Heart left ventricle (tissue), 16 donors: ENCODE results near the gene ATMIN. TPM values are rescaled to one million over a fixed set of nuclear protein-coding genes. Genes with fewer than 3 reads are reported as not detected.

Experiments
- ATAC-seq, 4 donors: fragments of 200-7000 bp; cut with Tn5 transposase; one replicate each; pipeline ENCODE4 v1.9.1; 2020 to 2022; ENCODE audit warnings: moderate library complexity in 4 of 4, mild to moderate bottlenecking in 3 of 4, moderate number of reproducible peaks in 1 of 4
- DNase-seq, 5 donors: peaks; one replicate each; pipeline ENCODE4 v3.0.0-alpha.2; 2020
- H3K27ac ChIP-seq, 12 donors: fragments of 200-600 bp; sonication (generic) in 4 of 12; one replicate each; pipeline versions ENCODE4 v1.5.0 to v1.8.0; 2016 to 2022; ENCODE audit warnings: mild to moderate bottlenecking in 2 of 12
- H3K27me3 ChIP-seq, 9 donors: fragments of 200-600 bp; sonication (generic) in 2 of 9; one replicate each; pipeline versions ENCODE4 v1.5.1 to v1.8.0; 2016 to 2022; ENCODE audit warnings: mild to moderate bottlenecking in 3 of 9
- H3K36me3 ChIP-seq, 9 donors: fragments of 200-600 bp; sonication (generic) in 2 of 9; one replicate each; pipeline versions ENCODE4 v1.5.0 to v1.8.0; 2018 to 2022; ENCODE audit warnings: mild to moderate bottlenecking in 2 of 9
- H3K4me1 ChIP-seq, 12 donors: fragments of 200-600 bp; sonication (generic) in 4 of 12; one replicate each; pipeline versions ENCODE4 v1.5.0 to v1.8.0; 2016 to 2022; ENCODE audit warnings: mild to moderate bottlenecking in 3 of 12
- H3K4me3 ChIP-seq, 12 donors: fragments of 200-600 bp; sonication (generic) in 4 of 12; one replicate each; pipeline versions ENCODE4 v1.5.0 to v1.8.0; 2017 to 2022; ENCODE audit warnings: mild to moderate bottlenecking in 9 of 12, moderate library complexity in 4 of 12
- H3K9me3 ChIP-seq, 12 donors: fragments of 200-600 bp; sonication (generic) in 4 of 12; one replicate each; pipeline versions ENCODE4 v1.5.0 to v1.8.0; 2016 to 2022; ENCODE audit warnings: mild to moderate bottlenecking in 1 of 12
- POLR2A ChIP-seq, 2 donors: fragments of 450-650 bp; IDR thresholded peaks; one replicate each; pipeline ENCODE4 v1.6.1; 2017; ENCODE audit warnings: antibody characterized with exemption in 2 of 2, mild to moderate bottlenecking in 2 of 2, moderate library complexity in 2 of 2
- WGBS, 4 donors: extraction: QIAGEN DNeasy Blood & Tissue Kit in 2 of 4; methylation state at CpG; one replicate each; pipeline versions ENCODE4 v1.1.5 to v1.1.7; 2013 to 2018; 5-methylcytosine and 5-hydroxymethylcytosine counted together
- intact Hi-C, 10 donors: fragments of 100-400 bp; cut with DNase I; formaldehyde crosslinking; loops; one replicate each; pipeline versions ENCODE4 v1.11.1 to v1.14.2; 2022
- polyA plus RNA-seq, 2 donors: library from polyadenylated mRNA; stranded (reverse); fragments of 200-250 nt; gene quantifications; one replicate each; pipeline ENCODE4 v1.2.3, GENCODE V29; 2013
- total RNA-seq, 9 donors: library from RNA; depleted of rRNA in 2 of 9; stranded (reverse); fragments of >200 nt in 2 of 9; fragmentation: NEBNext Ultra II Directional in 3 of 9; extraction: Animal tissue kit (Norgen Biotek cat#: 25700) in 3 of 9; gene quantifications; one replicate each; pipeline versions ENCODE4 v1.1.0 to v1.2.4, GENCODE V29; 2016 to 2023
- TF ChIP-seq, protein P1 (sequence below), 12 donors: fragments of 200-600 bp; sonication (generic) in 4 of 12; IDR thresholded peaks; one replicate each; pipeline versions ENCODE4 v1.5.0 to v1.8.0; 2018 to 2022; ENCODE audit warnings: antibody characterized with exemption in 12 of 12, mild to moderate bottlenecking in 5 of 12
- donor health status: ischemic (EF 13 %, LVEDD 7.1; RV severe dilation, severe dysfunction).
- donor health status: healthy with polysubstance abuse.
- donor health status: DM: no; HTN: yes; CAD: no.
- donor health status: DM: no; HTN: no; CAD: no.
- donor health status: ischemic (EF 25% LVEDD 6.9; RV normal size, moderate dysfunction).
- donor health status: ischemic (EF 25% LVEDD 5.7; RV mildly dilated, moderate dysfunction).
- donor health status: healthy.
- donor health status: DM: yes; HTN: yes; CAD: no.
- donor health status: ischemic (EF 35%, LVEDD 5.7; RV mildly dilated, moderate dysfunction).
- donor health status: nonischemic (EF 11% LVEDD 7.7; RV severe dilation, severe dysfunction).
- donor health status: DM: yes; HTN: yes; CAD: no.
- donor health status: PGD.
- donor health status: ischemic (EF 29% LVEDD 5.4; RV normal size, mild dysfunction).
- donor health status: nonischemic (EF 23%, LVEDD 6.1; RV moderate dilation, normal function).

Gene ATMIN
- total and polyA plus RNA-seq, 11 donors, result 6.4 to 36.0 (median 27.4) TPM

DNA sequence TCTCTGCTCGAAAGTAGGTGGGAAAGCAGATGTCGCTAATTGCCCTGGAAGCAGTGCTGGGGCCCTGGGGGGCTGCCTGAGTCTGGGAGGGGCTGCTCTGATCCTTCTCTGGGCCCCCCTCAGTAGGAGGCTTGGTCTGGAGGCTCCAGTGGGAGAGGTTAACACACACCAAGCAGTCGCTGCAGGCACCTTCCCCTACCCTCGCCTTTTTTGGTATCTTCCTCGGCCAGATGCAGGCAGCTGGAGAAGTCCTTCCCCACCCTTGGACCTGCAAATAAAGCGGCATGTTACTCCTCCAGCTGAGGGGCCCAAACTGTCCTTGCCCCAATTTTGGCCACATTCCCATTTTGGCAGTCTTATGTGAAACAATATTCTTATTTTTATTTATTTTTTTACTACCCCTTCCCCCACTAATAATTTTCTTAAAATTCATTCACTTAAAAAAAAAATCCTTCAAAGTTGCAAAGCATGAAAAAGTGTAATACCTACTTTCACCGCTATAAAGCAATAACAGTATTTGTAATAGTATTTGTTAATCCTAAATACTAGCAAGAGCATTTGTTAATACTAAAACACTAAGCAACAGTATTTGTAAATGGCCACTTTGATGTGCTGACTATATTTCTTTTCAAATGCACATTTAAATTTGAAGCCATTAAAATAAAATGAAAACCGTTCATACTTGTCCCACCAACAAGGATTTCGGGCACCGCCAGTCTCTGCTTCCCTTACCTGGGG is 26.4 kb downstream of the ATMIN start:
- no peak for TF ChIP-seq POLR2A (IDR thresholded peaks at IDR 0.05)
- TF ChIP-seq, protein P1, sequence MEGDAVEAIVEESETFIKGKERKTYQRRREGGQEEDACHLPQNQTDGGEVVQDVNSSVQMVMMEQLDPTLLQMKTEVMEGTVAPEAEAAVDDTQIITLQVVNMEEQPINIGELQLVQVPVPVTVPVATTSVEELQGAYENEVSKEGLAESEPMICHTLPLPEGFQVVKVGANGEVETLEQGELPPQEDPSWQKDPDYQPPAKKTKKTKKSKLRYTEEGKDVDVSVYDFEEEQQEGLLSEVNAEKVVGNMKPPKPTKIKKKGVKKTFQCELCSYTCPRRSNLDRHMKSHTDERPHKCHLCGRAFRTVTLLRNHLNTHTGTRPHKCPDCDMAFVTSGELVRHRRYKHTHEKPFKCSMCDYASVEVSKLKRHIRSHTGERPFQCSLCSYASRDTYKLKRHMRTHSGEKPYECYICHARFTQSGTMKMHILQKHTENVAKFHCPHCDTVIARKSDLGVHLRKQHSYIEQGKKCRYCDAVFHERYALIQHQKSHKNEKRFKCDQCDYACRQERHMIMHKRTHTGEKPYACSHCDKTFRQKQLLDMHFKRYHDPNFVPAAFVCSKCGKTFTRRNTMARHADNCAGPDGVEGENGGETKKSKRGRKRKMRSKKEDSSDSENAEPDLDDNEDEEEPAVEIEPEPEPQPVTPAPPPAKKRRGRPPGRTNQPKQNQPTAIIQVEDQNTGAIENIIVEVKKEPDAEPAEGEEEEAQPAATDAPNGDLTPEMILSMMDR (IDR thresholded peaks at IDR 0.05), result no peak
- ATAC-seq (no peak), DNase-seq (no peak)
- intact Hi-C loops, result no loop called here
- H3K27me3 ChIP-seq, result no peaks in the 10 kb centered on the region
- H3K4me1 ChIP-seq, result no peaks in the 10 kb centered on the region
- no peak overlapping the region for H3K4me3 ChIP-seq
- no peaks in the 10 kb centered on the region for H3K9me3 ChIP-seq
- 85 to 90% (median 89%) methylated on average over 10 of the region's 10 CpGs for WGBS, 4 donors
- no peak overlapping the region for H3K27ac ChIP-seq
- no peaks in the 10 kb centered on the region for H3K36me3 ChIP-seq

DNA sequence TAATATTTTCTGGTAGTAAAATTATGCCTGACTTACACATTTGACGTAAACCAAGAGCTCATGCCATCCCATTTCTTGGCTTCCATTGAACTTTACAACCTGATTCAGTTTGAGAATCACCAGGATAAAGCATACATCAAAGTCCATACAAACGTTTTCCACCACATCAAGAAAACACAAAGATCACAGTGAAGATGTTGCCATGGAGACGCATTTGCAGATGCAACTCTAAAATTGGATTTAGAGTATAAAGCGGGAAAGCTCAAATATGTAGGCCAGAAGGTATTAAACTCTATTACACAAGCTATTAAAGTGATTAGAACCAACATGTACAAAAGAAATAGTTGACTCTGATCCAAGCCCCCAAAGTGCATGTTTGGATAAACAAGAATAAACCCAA is 31.0 kb downstream of the ATMIN start:
- TF ChIP-seq POLR2A (IDR thresholded peaks at IDR 0.05), result no peak
- TF ChIP-seq, protein P1 (IDR thresholded peaks at IDR 0.05), result no peak
- Histone ChIP-seq H3K9me3 (no peaks in the 10 kb centered on the region), H3K4me1 (peaks cover 0 to 8% (median 0%) of the 10 kb centered on the region in 12 donors), H3K4me3 (no peak overlapping the region), H3K27me3 (no peaks in the 10 kb centered on the region), H3K36me3 (no peaks in the 10 kb centered on the region), H3K27ac (no peak overlapping the region)
- ATAC-seq, result no peak
- no peak for DNase-seq
- intact Hi-C loops, result no loop called here
- whole genome bisulfite sequencing, 4 donors, result 79 to 82% (median 80%) methylated on average over 4 of the region's 4 CpGs

DNA sequence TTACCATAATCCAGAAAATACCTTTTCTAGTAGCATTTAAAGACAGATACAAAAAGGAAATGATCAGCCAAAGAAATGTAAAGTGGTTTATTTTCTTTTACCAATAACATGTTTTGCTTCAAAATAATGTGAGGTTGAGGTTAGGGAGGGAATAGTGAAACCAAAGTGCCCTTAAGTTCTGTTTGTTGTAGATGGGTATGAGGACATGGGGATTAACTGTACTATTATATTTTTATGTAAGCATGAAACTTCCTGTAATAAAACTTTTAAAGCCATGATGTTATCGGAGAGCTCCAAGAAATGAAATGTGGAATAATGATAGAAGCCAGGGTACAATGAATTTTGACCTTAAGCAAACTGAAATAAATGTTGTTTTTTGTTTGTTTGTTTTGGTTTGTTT is 31.5 kb downstream of the ATMIN start:
- DNase-seq, result no peak
- ATAC-seq, result no peak
- 83 to 94% (median 90%) methylated on average over 1 of the region's 1 CpG for WGBS, 4 donors

DNA sequence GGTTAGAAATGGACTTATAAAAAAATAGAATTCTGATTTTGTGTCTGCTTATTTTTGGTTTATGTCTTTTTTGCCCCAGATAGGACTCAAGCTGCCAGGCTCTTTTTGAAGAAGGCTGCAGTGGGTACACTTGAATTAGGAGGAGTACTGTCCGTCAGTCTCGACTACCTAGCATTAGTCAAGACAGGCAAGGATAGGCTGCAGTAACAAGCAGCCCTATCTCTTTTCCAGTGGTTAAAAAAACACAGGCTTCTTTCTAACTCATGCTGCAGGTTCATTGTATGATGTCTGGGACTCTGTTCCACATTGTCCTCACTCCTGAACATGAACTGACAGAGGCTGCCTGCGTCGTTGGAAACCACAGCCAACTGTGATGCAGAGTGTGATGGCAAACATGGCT is 33.4 kb downstream of the ATMIN start:
- DNase-seq (no peak), ATAC-seq (no peak)
- Histone ChIP-seq H3K9me3 (no peaks in the 10 kb centered on the region), H3K36me3 (no peaks in the 10 kb centered on the region), H3K27ac (no peak overlapping the region), H3K4me1 (peaks cover 0 to 8% (median 0%) of the 10 kb centered on the region in 12 donors), H3K27me3 (no peaks in the 10 kb centered on the region), H3K4me3 (no peak overlapping the region)
- intact Hi-C loops, result no loop called here
- no peak for TF ChIP-seq POLR2A (IDR thresholded peaks at IDR 0.05)
- TF ChIP-seq, protein P1 (IDR thresholded peaks at IDR 0.05), result no peak
- 93 to 98% (median 96%) methylated on average over 4 of the region's 4 CpGs for WGBS, 4 donors

More for the DNA sequence above, 31.5 kb downstream of the ATMIN start:
- TF ChIP-seq, protein P1 (IDR thresholded peaks at IDR 0.05), result no peak
- TF ChIP-seq POLR2A (IDR thresholded peaks at IDR 0.05), result no peak
- Histone ChIP-seq H3K4me1 (peaks cover 0 to 8% (median 0%) of the 10 kb centered on the region in 12 donors), H3K9me3 (no peaks in the 10 kb centered on the region), H3K27ac (no peak overlapping the region), H3K36me3 (no peaks in the 10 kb centered on the region), H3K4me3 (no peak overlapping the region), H3K27me3 (no peaks in the 10 kb centered on the region)
- intact Hi-C loops, result no loop called here
